ENCODE data around the gene INSYN2A. TPM values are rescaled to one million over a fixed set of nuclear protein-coding genes. Genes with fewer than 3 reads are reported as not detected.

The INSYN2A gene, protein sequence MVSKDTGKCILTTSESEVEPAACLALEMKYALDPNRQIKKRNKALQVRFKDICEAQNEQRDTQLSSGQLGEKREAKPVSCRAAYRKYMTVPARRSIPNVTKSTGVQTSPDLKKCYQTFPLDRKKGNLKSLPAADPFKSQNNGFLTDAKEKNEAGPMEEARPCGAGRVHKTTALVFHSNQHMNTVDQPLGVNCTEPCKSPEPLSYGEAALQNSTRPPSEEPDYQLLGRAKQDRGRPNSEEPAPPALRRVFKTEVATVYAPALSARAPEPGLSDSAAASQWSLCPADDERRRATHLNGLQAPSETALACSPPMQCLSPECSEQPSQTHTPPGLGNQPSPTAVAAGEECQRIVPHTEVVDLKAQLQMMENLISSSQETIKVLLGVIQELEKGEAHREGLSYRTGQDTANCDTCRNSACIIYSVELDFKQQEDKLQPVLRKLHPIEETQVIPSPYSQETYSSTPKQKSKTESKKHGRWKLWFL
- not detected for total RNA-seq

DNA sequence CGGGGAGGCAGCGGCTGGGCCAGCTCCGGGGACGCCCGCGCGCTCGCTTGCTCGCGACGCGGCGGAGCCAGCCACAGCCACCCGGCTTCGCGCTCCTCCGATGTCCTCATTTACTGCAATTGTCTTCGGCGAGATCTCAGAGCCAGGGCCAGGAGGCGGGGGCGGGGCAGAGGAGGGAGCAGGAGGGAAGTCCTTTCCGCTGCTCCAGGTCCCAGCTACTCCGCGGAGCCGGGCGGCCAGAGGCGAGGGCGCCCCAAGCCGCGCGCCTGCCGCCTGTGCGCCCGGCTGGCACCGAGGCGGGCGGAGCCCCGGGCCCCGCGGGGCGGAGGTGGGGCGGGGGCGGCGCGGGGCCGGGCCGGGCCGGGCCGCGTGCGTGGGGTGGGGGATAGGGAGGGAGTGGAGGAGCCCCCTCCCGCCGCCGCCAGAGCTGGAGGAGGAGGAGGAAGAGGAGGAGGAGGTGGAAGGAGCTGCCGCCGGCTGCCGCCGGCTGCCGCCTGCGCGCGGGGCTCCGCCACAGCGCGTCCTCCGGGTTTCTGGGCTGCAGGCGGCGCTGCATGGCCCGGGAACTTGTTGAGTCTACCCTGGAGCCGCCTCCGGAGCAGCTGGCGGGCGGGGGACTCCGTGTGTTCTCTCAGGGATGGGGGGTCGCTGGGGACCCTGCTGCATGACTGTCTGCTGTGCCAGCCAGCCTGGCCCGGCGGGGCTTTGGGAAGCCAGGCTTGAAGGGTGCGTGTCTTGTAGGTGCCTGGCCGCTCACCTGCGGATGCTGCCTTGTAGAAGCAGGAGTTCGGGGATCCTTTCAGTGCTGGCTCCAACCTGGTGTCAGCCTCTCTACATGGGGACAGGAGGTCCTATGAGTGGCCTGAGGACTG, at the start of gene INSYN2A:
TSS of gene INSYN2A (minus strand) at position 310 of the 872 bp plus-strand sequence. CDS start 20,196 bp downstream, outside the sequence.
- peak; percentile 68 for ATAC-seq

GRCh38 chr10:127245456-127245855, 49.1 kb upstream of the INSYN2A start:
- no peak for ATAC-seq

DNA sequence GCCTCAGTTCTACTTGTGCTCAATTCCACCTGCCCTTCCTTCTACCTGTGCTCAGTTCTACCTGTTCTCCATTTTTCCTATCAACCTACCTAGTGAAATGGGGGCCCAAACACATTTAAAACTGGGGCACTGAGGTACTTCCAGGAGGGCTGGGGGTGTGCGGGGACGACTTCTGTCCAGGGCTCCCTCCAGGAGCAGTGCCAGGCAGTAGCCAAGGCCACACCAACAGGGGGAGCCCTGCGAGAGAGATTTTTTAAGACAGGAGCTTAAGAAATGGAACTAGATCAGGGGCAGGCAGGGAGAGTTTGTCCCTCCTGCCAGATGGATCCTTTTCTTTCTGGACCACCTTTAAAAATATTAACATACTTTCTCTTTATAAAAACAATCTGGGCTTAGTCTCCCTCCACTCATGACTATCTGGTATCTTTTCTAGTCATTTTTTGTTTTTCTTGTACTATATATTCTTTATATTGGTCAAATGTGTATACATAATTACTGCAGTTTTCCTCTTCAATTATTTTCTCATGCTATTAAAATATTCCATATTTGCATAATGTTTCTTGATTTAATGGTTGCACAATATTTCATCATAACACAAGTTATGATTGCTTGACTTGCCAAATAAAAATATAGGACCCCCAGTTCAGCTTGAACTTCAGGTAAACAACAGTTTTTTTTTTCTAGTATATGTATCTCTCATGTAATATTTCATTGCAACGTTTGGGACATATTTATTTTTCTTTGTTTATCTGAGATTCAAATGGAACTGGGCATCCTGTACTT, 47.3 kb upstream of the INSYN2A start:
- ATAC-seq, result peak; percentile 32

DNA sequence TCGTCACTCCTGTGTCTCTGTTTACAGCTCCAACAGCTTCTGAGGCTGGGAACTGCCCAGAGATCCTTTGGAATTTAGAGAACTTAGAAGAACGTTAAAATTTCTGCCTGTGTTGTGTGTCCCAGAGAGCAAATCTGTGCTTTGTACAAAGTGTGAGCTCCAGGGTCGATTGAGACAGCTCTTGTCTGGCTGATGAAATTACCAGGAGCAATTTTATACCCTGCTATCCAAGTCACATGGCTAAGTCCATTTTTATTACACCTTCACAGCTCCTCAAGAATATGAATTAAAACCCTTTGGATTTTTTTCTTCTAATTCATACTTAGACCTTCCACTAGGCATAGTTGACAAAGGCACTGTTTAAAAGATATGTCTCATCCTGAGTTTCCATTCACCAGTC, 46.5 kb upstream of the INSYN2A start:
- no peak for ATAC-seq

DNA sequence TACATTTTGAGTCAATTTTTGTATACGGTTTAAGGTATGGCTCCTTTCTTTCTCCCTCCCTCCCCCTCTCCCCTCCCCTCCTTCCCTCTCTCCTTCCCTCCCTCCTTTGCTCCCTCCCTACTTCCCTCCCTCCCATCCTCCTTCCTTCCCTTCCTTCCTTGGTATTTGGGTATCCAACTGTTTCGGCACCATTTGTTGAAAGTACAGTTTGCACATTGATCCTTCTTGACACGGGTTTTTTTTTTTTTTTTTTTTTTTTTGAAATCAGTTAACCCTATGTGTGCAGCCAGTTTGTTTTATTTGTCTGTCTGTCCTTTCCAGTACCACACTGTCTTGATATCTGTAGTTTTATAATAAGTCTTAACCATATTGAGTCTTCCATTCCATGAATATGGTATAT, 39.9 kb upstream of the INSYN2A start:
- ATAC-seq, result no peak

DNA sequence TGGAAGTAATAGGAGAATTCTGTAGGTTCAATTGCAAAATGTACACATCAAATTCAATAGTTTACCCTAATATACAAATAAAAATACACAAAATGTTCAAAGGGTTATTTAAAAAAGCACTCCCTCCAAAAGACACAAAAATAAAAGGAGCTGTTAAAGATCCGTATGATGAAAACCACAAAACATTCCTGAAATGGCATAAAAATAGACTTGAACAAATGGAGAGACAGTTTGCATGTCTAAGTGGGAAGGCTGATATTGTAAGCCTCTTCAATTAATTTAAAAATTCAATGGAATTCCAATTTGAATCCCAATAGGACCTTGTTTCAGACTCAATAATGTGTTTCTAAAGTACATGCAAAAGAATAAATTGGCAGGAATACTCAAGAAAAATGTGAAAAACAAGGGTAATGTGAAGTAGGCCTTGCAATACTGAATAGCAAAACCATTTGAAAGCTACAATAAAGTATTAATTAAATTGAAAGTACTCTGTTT, 38.0 kb upstream of the INSYN2A start:
- no peak for ATAC-seq

GRCh38 chr10:127228195-127228787, 31.9 kb upstream of the INSYN2A start:
- ATAC-seq, result no peak

GRCh38 chr10:127227663-127228062, 31.3 kb upstream of the INSYN2A start:
- ATAC-seq, result no peak

DNA sequence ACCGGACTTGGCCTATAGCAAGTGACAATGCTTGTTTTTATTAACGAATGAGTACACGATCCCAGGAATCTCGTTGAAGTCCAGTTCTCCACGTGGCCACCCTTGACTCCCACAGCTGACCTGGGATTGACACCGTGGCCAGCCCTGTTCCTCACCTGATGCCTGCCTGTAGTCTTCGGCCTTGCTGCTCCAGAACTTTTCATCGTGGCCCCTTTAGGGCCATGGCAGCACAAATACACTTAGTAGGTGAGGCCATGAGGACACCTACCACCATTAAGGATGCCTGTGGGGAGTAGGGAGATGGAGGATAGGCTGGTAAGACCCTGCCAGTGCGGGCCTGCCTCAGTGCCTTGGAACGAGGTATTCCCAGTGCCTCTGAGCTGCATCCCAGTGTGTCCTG, 30.6 kb upstream of the INSYN2A start:
- ATAC-seq, result no peak

DNA sequence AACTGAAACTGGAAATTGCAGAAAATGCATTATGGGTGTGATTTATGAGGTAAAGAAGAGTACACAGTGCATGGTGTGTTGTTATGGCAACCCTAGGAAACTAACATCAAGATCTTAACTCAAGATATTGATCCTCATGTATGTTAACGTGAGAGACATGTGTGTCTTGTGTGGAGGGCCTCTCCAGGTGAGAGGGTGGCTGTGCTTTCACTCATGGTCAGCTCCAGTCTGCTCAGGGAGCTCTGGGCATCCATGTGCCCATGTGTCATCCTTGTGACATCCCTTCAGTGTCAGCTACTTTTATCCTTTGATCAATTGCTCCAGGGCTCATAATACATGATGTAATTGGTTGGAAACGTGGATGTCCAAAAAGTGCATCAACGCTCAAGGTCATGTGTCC, 24.9 kb upstream of the INSYN2A start:
- ATAC-seq, result no peak

GRCh38 chr10:127218658-127219057, 22.3 kb upstream of the INSYN2A start:
- no peak for ATAC-seq

- no peak for ATAC-seq
These were observed 20.4 kb upstream of the INSYN2A start for GRCh38 chr10:127216786-127217185.

DNA sequence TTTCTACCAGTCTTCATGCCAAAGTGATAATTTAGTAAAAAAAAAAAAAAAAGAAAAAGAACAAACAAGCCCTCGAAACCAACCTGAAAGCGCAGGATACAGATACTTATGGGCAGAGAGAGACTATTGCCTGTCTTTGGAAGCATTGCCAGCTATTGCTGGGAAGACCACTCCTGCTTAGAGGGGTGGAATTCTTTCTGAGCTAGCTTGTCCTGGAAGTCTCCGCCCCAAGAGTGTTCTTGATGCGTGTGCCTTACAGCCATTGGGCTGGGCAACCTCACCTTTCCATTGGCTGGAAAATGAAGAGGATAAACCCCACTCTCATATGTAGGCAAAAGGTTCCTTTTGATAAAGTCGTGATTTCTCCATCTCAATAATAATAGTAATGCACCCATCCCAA, 19.9 kb upstream of the INSYN2A start:
- ATAC-seq, result no peak

DNA sequence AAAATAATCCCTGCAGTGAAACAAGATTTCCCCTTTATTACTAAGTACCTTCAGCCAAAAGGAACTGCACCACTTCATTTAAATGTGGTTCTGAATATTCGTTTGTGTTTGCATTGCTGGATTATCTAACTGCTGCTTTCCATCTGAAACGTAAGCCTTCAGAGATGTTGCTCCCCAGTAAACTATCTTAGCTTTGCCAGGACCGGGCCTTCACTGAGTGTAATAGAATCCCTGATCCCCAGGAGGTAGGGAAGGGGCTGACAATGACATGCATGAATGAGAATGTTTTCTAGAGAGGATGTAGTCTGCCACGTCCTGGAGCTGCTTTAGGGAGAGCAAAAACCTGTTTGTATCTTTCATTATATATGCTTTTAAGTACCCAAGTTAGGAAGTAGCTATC, 19.5 kb upstream of the INSYN2A start:
- no peak for ATAC-seq

- no peak for ATAC-seq
These were observed 14.6 kb upstream of the INSYN2A start for GRCh38 chr10:127210936-127211466.

GRCh38 chr10:127207081-127207480, 10.7 kb upstream of the INSYN2A start:
- ATAC-seq, result peak; percentile 80

DNA sequence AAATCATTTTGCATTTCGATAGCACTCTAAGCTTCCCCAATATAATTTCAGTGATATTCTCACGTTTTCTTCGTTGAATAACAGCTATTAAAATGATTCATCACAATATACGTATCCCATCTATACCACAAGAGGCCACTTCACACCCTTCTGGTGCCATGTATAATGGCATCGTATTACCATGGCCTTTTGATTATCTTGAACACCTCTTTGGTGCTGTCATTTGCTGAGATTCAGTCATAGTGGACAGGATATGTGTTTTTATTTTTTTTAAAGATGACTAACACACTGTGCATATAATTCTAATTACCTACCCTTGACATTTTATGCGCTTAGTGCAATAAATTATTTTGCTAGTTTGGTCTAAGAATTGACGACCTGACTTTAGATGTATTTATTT, 6.7 kb upstream of the INSYN2A start:
- no peak for ATAC-seq

DNA sequence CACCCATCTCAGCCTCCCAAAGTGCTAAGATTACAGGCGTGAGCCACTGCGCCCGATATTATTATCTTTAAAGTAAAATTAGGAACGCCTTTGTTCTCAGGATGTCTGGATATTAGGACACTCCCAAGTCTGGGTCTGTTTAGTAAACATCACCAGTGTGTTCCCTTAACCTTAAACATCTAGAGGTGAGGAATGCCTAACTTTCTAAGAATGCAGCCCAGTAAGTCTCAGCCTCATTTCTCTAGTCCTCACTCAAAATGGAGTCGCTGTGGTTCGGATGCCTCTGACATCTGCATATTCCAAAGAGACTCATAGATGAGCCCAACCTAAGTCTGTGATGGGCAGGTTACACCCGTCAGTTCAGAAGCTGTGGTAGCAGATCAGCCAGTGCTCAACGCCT, 4.3 kb upstream of the INSYN2A start:
- no peak for ATAC-seq

DNA sequence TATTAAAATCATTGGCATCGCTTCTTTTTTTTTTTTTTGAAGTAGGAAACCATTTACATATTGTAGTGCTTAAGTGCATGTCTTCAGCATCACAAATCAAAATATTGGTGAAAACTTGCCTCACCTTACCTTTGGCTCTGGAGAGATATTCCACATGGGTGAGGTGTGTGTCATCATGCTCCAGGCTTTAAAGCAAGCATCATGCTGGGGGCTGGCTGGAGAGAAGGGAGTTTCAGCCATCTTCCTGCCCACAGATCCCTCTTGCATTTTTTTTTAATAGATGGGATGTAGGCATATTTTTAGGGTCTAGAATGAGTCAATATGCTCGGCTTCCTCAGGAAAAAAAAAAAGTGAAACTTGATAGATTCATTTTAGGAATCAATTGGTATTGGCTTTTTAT, 2.3 kb upstream of the INSYN2A start:
- ATAC-seq, result no peak

DNA sequence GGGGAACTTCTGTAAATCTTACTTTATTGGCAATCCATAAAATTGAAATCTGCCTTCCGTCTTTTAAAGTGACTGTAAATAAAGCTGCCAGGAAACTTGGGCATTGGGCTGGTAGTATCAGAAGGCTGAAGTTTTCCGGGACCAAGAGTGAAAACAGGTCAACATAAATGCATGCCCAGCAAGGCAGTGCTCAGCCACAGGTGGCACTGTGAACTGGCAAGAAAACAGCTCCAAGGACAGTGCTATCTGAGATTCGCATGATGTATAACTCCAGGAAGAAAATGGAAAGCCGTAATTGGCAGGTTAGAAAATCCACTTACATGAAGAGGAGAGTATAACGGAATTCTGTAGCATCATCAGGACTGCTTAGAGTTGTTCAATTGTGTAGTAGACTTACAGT, 1.9 kb upstream of the INSYN2A start:
- no peak for ATAC-seq

DNA sequence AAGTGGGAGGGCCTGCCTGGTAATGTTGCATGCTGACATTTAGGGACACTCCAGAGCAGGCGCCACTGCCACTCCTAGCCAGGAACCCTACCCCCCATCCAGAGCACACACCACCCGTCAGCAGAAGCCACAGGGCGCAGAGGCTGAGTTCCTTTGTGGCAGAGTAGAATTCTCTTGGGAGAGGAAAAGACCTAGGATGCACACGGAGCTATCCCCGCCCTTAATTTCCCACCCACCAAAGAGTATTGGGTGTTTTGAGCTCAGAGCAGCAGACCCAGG, 702 bp upstream of the INSYN2A start:
- ATAC-seq, result no peak

All from esophagus mucosa (tissue), 1 donor.